NAMALWA (cell line): ENCODE measurements around the gene CD276.

Source experiments
- DNase-seq: peaks from one replicate; pipeline ENCODE4 v3.0.0-alpha.2; 2015; ENCODE audit warnings: low spot score

CD276 gene

GRCh38 chr15:73747847-73748590 is 63.8 kb downstream of the CD276 start:
- DNase-seq: no peak

- DNase-seq: no peak
Observed at GRCh38 chr15:73748730-73749129, 64.5 kb downstream of the CD276 start.

- no peak for DNase-seq
Observed at GRCh38 chr15:73749533-73749932, 65.3 kb downstream of the CD276 start.

GRCh38 chr15:73749971-73750370 is 65.8 kb downstream of the CD276 start:
- no peak for DNase-seq

GRCh38 chr15:73750438-73750837 is 66.3 kb downstream of the CD276 start:
- no peak for DNase-seq

- no peak for DNase-seq
Observed at GRCh38 chr15:73750951-73751350, 66.8 kb downstream of the CD276 start.

GRCh38 chr15:73751511-73751898 is 67.3 kb downstream of the CD276 start:
- no peak for DNase-seq

- no peak for DNase-seq
Observed at GRCh38 chr15:73751899-73752805, 68.0 kb downstream of the CD276 start.

GRCh38 chr15:73752806-73753193 is 68.6 kb downstream of the CD276 start:
- no peak for DNase-seq

GRCh38 chr15:73753250-73754130 is 69.3 kb downstream of the CD276 start, which contains the start of gene INSYN1:
TSS of gene INSYN1 (minus strand) at chr15:73753351. CDS start at chr15:73751130, 2,221 bp downstream.
- DNase-seq: no peak

- no peak for DNase-seq
Observed at GRCh38 chr15:73754461-73754860, 70.3 kb downstream of the CD276 start.

- DNase-seq: no peak
Observed at GRCh38 chr15:73755481-73755880, 71.3 kb downstream of the CD276 start.

GRCh38 chr15:73755946-73756345 is 71.8 kb downstream of the CD276 start:
- DNase-seq: no peak

GRCh38 chr15:73756390-73756789 is 72.2 kb downstream of the CD276 start:
- DNase-seq: no peak

- no peak for DNase-seq
Observed at GRCh38 chr15:73756947-73757513, 72.8 kb downstream of the CD276 start.

- DNase-seq: no peak
Observed at GRCh38 chr15:73757571-73757970, 73.4 kb downstream of the CD276 start.

GRCh38 chr15:73758461-73758860 is 74.3 kb downstream of the CD276 start:
- no peak for DNase-seq

- no peak for DNase-seq
Observed at GRCh38 chr15:73760330-73761329, 76.4 kb downstream of the CD276 start.

- no peak for DNase-seq
Observed at GRCh38 chr15:73763931-73764330, 79.7 kb downstream of the CD276 start.
